Neutrophil (primary cell): ENCODE results near the gene STK16.

ENCODE experiments used
- H3K27ac ChIP-seq: fragments of 200-600 bp; sonication (generic); 2 replicates; pipeline ENCODE4 v1.5.1; 2016; ENCODE audit warnings: mild to moderate bottlenecking, moderate library complexity
- H3K27me3 ChIP-seq: fragments of 200-600 bp; sonication (generic); 2 replicates; pipeline ENCODE4 v1.6.0; 2016; ENCODE audit warnings: mild to moderate bottlenecking
- H3K36me3 ChIP-seq: fragments of 200-600 bp; sonication (generic); 2 replicates; pipeline ENCODE4 v1.5.1; 2017
- H3K4me1 ChIP-seq, 2 experiments: fragments of 200-600 bp in 1 of 2; sonication (generic) in 1 of 2; 1 replicate in 1 of 2; 2 replicates in 1 of 2; pipeline versions ENCODE4 v1.5.1 to v1.6.1; 2013 to 2016; ENCODE audit warnings: low read depth in 1 of 2, low read length in 1 of 2, mild to moderate bottlenecking in 1 of 2, moderate library complexity in 1 of 2; ENCODE audit not compliant: control insufficient read depth in 1 of 2, insufficient read depth in 1 of 2
- H3K4me3 ChIP-seq, 2 experiments: fragments of 200-600 bp in 1 of 2; sonication (generic) in 1 of 2; 1 replicate in 1 of 2; 2 replicates in 1 of 2; pipeline ENCODE4 v1.5.1; 2013 to 2016; ENCODE audit warnings: low read depth in 1 of 2, low read length in 1 of 2, mild to moderate bottlenecking in 1 of 2, moderate library complexity in 1 of 2
- H3K9me3 ChIP-seq: fragments of 200-600 bp; sonication (generic); 2 replicates; pipeline ENCODE4 v1.5.1; 2016
- TF ChIP-seq, protein P1 (sequence below): fragments of 200-600 bp; sonication (generic); IDR thresholded peaks from 2 replicates; pipeline ENCODE4 v1.5.1; 2016; ENCODE audit warnings: antibody characterized with exemption

The STK16 gene

GRCh38 chr2:219245899-219246230 lies 586 bp downstream of the STK16 start:
- H3K4me1 ChIP-seq: peaks cover 79 to 82% of the 10 kb centered on the region in 2 experiments
- peaks cover 28% of the 10 kb centered on the region for H3K36me3 ChIP-seq
- no peaks in the 10 kb centered on the region for H3K9me3 ChIP-seq
- peak overlapping the region; percentile 89 to 99 for H3K4me3 ChIP-seq
- TF ChIP-seq, protein P1, sequence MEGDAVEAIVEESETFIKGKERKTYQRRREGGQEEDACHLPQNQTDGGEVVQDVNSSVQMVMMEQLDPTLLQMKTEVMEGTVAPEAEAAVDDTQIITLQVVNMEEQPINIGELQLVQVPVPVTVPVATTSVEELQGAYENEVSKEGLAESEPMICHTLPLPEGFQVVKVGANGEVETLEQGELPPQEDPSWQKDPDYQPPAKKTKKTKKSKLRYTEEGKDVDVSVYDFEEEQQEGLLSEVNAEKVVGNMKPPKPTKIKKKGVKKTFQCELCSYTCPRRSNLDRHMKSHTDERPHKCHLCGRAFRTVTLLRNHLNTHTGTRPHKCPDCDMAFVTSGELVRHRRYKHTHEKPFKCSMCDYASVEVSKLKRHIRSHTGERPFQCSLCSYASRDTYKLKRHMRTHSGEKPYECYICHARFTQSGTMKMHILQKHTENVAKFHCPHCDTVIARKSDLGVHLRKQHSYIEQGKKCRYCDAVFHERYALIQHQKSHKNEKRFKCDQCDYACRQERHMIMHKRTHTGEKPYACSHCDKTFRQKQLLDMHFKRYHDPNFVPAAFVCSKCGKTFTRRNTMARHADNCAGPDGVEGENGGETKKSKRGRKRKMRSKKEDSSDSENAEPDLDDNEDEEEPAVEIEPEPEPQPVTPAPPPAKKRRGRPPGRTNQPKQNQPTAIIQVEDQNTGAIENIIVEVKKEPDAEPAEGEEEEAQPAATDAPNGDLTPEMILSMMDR: no peak
- H3K27ac ChIP-seq: peak overlapping the region; percentile 95
- H3K27me3 ChIP-seq: no peaks in the 10 kb centered on the region

DNA sequence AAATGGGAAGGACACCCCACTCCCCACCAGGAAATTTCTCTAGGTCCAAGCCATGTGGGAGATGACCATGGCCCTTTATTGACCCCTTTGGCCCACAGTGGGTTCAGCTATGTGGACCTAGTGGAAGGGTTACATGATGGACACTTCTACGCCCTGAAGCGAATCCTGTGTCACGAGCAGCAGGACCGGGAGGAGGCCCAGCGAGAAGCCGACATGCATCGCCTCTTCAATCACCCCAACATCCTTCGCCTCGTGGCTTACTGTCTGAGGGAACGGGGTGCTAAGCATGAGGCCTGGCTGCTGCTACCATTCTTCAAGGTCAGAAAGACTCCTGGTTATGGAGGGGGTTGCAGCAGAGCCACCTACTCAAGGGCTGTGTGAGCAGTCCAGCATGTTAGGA lies 1.3 kb downstream of the STK16 start:
- Histone ChIP-seq H3K4me1 (peaks cover 86 to 89% of the 10 kb centered on the region in 2 experiments), H3K4me3 (peak overlapping the region; percentile 96 to 99), H3K27me3 (no peaks in the 10 kb centered on the region)

DNA sequence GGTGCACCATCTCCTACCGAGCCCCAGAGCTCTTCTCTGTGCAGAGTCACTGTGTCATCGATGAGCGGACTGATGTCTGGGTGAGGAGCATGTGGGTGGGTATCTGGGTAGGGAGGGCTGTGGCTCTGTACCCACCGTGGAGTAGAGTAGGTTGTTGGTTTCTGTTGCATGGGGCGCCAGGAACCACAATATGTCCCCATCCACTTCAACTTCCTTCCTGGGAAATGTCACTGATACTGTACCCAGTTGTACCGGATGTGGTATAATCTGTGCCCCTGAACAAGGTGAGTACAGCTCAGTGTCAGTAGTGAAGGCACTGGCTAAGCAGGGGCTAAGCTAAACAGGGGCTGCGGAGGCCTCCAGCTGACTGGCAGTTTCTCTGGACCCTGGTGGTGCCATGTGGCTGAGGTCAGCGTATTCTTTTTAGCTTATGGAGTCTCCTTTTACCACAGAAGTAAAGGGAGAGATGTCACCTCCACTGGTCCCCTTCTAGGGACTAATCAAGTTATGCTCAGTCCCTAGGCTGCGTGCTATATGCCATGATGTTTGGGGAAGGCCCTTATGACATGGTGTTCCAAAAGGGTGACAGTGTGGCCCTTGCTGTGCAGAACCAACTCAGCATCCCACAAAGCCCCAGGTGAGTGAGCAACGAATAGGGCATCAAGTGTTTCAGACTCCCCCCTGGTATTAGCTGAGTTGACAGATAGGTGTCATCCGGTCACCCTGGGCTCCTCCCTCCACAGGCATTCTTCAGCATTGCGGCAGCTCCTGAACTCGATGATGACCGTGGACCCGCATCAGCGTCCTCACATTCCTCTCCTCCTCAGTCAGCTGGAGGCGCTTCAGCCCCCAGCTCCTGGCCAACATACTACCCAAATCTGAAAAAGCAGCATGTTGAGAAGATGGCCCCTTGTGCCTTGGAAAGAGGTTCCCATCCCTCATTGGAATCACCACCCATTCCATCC lies 2.7 kb downstream of the STK16 start:
- no peaks in the 10 kb centered on the region for H3K27me3 ChIP-seq
- TF ChIP-seq, protein P1: no peak
- H3K36me3 ChIP-seq: peaks cover 41% of the 10 kb centered on the region
- H3K9me3 ChIP-seq: no peaks in the 10 kb centered on the region
- H3K4me1 ChIP-seq: peaks cover 91 to 92% of the 10 kb centered on the region in 2 experiments
- H3K4me3 ChIP-seq: peak overlapping the region; percentile 96 to 99
- H3K27ac ChIP-seq: peak overlapping the region; percentile 95

More for the DNA sequence above, 1.3 kb downstream of the STK16 start:
- Histone ChIP-seq H3K27ac (peak overlapping the region; percentile 95), H3K9me3 (no peaks in the 10 kb centered on the region), H3K36me3 (peaks cover 35% of the 10 kb centered on the region)
- TF ChIP-seq, protein P1: no peak

- Histone ChIP-seq H3K9me3 (no peaks in the 10 kb centered on the region), H3K36me3 (peaks cover 41% of the 10 kb centered on the region), H3K4me3 (peak overlapping the region; percentile 96 to 99), H3K27ac (peak overlapping the region; percentile 95), H3K4me1 (peaks cover 84 to 86% of the 10 kb centered on the region in 2 experiments), H3K27me3 (no peaks in the 10 kb centered on the region)
- TF ChIP-seq, protein P1: no peak
These were observed 3.5 kb downstream of the STK16 start for GRCh38 chr2:219248845-219249202.

GRCh38 chr2:219249203-219249980 lies 4.1 kb downstream of the STK16 start:
- Histone ChIP-seq H3K27ac (peak overlapping the region; percentile 95), H3K4me1 (peaks cover 79 to 81% of the 10 kb centered on the region in 2 experiments), H3K36me3 (peaks cover 41% of the 10 kb centered on the region), H3K4me3 (peak overlapping the region; percentile 96 to 99), H3K27me3 (no peaks in the 10 kb centered on the region), H3K9me3 (no peaks in the 10 kb centered on the region)
- TF ChIP-seq, protein P1: no peak
